Upper lobe of right lung (tissue), 1 donor: ENCODE data around the gene TMEM243. TPM values are rescaled to one million over a fixed set of nuclear protein-coding genes. Genes with fewer than 3 reads are reported as not detected.

Source experiments
- ATAC-seq: fragments of 200-7000 bp; cut with Tn5 transposase; one replicate; pipeline ENCODE4 v1.9.1; 2020; ENCODE audit warnings: mild to moderate bottlenecking, moderate library complexity
- DNase-seq: peaks from one replicate; pipeline ENCODE4 v3.0.0-alpha.2; 2020
- H3K27ac ChIP-seq: fragments of 200-600 bp; one replicate; pipeline ENCODE4 v1.8.0; 2022
- H3K27me3 ChIP-seq: fragments of 200-600 bp; one replicate; pipeline ENCODE4 v1.8.0; 2022; ENCODE audit warnings: mild to moderate bottlenecking
- H3K36me3 ChIP-seq: fragments of 200-600 bp; one replicate; pipeline ENCODE4 v1.8.0; 2022
- H3K4me1 ChIP-seq: fragments of 200-600 bp; one replicate; pipeline ENCODE4 v1.8.0; 2022
- H3K4me3 ChIP-seq: fragments of 200-600 bp; one replicate; pipeline ENCODE4 v1.8.0; 2022; ENCODE audit warnings: mild to moderate bottlenecking
- H3K9me3 ChIP-seq: fragments of 200-600 bp; one replicate; pipeline ENCODE4 v1.8.0; 2022
- CTCF ChIP-seq: fragments of 200-600 bp; IDR thresholded peaks from one replicate; pipeline ENCODE4 v1.8.0; 2022; ENCODE audit warnings: antibody characterized with exemption
- intact Hi-C: fragments of 100-400 bp; cut with DNase I; formaldehyde crosslinking; loops from one replicate; pipeline ENCODE4 v1.11.0; 2022
- total RNA-seq: library from RNA; stranded (reverse); fragmentation: NEBNext Ultra II Directional; extraction: Animal tissue kit (Norgen Biotek cat#: 25700); gene quantifications from one replicate; pipeline ENCODE4 v1.2.1, GENCODE V29; 2021
- donor health status: DM: no; HTN: yes; CAD: no; lungs with severe emphysema.

The TMEM243 gene
- total RNA-seq, 1 donor from 2014 or later, result 108 TPM

- Histone ChIP-seq H3K4me3 (peak overlapping the region; percentile 86), H3K27me3 (peaks cover 6% of the 10 kb centered on the region), H3K27ac (peak overlapping the region; percentile 92), H3K4me1 (peaks cover 36% of the 10 kb centered on the region), H3K9me3 (no peaks in the 10 kb centered on the region), H3K36me3 (no peaks in the 10 kb centered on the region)
- ATAC-seq (no peak), DNase-seq (no peak)
- intact Hi-C loops, result no loop called here
- TF ChIP-seq CTCF, result no peak
Observed at GRCh38 chr7:87220734-87221215, 1.2 kb upstream of the TMEM243 start.

GRCh38 chr7:87220026-87220733, 648 bp upstream of the TMEM243 start:
- Histone ChIP-seq H3K9me3 (no peaks in the 10 kb centered on the region), H3K27me3 (peaks cover 6% of the 10 kb centered on the region), H3K4me1 (peaks cover 39% of the 10 kb centered on the region), H3K4me3 (peak overlapping the region; percentile 86), H3K36me3 (no peaks in the 10 kb centered on the region), H3K27ac (peak overlapping the region; percentile 92)
- peak; percentile 82 for ATAC-seq
- no peak for TF ChIP-seq CTCF
- DNase-seq, result peak; percentile 94
- intact Hi-C loops, result no loop called here

GRCh38 chr7:87218796-87219544, 562 bp downstream of the TMEM243 start:
- DNase-seq, result peak; percentile 94
- Histone ChIP-seq H3K4me3 (peak overlapping the region; percentile 86), H3K27me3 (no peaks in the 10 kb centered on the region), H3K36me3 (no peaks in the 10 kb centered on the region), H3K9me3 (no peaks in the 10 kb centered on the region), H3K27ac (peak overlapping the region; percentile 92), H3K4me1 (peaks cover 47% of the 10 kb centered on the region)
- peak; percentile 5 for TF ChIP-seq CTCF
- ATAC-seq, result peak; percentile 80
- intact Hi-C loops, result no loop called here

- Histone ChIP-seq H3K4me3 (peak overlapping the region; percentile 86), H3K9me3 (no peaks in the 10 kb centered on the region), H3K36me3 (no peaks in the 10 kb centered on the region), H3K27ac (peak overlapping the region; percentile 92), H3K4me1 (peaks cover 56% of the 10 kb centered on the region), H3K27me3 (no peaks in the 10 kb centered on the region)
- ATAC-seq (no peak), DNase-seq (no peak)
- no peak for TF ChIP-seq CTCF
- intact Hi-C loops, result no loop called here
Observed at GRCh38 chr7:87217983-87218653, 1.4 kb downstream of the TMEM243 start.

- H3K27me3 ChIP-seq, result no peaks in the 10 kb centered on the region
- no peaks in the 10 kb centered on the region for H3K9me3 ChIP-seq
- TF ChIP-seq CTCF, result no peak
- H3K27ac ChIP-seq, result peak overlapping the region; percentile 92
- DNase-seq, result no peak
- no peak for ATAC-seq
- no peaks in the 10 kb centered on the region for H3K36me3 ChIP-seq
- peak overlapping the region; percentile 86 for H3K4me3 ChIP-seq
- intact Hi-C loops, result no loop called here
- peaks cover 68% of the 10 kb centered on the region for H3K4me1 ChIP-seq
Observed at GRCh38 chr7:87216701-87217508, 2.6 kb downstream of the TMEM243 start.
